Epithelial cell of esophagus (primary cell): ENCODE data around the gene PRKCZ.

Experiments used
- DNase-seq: peaks from one replicate; pipeline ENCODE4 v3.0.0; 2010; ENCODE audit warnings: low read depth
- H3K4me3 ChIP-seq: 2 replicates; pipeline ENCODE4 v1.5.1; 2011; ENCODE audit warnings: mild to moderate bottlenecking, low read length, control low read depth
- TF ChIP-seq, protein P1 (sequence below): IDR thresholded peaks from 2 replicates; pipeline ENCODE4 v1.5.1; 2011; ENCODE audit warnings: low read depth, mild to moderate bottlenecking, low read length, control low read depth, inconsistent platforms; ENCODE audit not compliant: insufficient read depth; ENCODE audit errors: missing control alignments

Gene PRKCZ

DNA sequence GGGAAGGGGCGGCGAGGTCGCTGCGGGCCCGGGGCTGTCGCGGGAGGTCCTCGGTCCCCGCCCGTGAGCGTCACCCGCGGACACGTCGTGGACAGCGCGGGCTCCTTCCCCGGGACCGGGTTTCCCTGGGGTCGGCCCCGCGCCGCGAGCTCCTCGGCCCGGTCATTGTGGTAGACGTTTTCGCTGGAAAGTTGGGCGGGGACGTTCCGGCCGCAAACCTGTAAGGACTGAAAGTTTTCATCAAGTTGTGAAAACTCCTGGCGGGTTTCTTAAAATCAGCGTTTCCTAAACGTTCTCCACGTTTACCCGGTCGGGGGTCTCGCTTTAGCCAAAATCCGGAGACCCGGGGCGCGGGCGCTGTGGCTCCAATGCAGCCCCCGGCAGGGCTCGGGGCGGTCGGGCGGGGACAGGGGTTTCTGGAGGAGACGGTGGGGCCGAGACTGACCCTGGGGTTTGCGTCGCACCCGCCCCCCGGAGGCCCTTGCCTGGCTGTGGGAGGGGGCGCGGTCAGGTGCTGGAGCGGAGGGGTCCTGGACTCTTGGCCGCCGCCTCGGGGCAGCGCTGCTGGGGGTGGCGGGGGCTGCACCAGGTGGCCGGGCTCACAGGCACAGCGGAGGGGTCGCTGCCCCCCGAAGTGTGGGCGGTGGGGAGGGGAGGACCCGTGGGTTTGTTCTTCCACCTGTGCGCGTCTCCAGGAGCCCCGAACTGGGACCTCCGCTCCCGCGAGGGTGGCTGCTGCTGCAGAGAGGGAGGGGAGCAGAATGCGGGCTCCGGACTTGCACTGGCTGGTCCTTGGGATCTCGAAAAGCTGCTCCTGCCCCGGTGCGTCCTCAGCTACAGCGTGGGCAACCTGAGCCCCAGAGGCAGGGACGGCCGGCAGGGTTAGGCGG lies 827 bp downstream of the PRKCZ start:
- peak overlapping the region; percentile 72 for H3K4me3 ChIP-seq
- peak; percentile 21 for DNase-seq
- TF ChIP-seq, protein P1, sequence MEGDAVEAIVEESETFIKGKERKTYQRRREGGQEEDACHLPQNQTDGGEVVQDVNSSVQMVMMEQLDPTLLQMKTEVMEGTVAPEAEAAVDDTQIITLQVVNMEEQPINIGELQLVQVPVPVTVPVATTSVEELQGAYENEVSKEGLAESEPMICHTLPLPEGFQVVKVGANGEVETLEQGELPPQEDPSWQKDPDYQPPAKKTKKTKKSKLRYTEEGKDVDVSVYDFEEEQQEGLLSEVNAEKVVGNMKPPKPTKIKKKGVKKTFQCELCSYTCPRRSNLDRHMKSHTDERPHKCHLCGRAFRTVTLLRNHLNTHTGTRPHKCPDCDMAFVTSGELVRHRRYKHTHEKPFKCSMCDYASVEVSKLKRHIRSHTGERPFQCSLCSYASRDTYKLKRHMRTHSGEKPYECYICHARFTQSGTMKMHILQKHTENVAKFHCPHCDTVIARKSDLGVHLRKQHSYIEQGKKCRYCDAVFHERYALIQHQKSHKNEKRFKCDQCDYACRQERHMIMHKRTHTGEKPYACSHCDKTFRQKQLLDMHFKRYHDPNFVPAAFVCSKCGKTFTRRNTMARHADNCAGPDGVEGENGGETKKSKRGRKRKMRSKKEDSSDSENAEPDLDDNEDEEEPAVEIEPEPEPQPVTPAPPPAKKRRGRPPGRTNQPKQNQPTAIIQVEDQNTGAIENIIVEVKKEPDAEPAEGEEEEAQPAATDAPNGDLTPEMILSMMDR = no peak

DNA sequence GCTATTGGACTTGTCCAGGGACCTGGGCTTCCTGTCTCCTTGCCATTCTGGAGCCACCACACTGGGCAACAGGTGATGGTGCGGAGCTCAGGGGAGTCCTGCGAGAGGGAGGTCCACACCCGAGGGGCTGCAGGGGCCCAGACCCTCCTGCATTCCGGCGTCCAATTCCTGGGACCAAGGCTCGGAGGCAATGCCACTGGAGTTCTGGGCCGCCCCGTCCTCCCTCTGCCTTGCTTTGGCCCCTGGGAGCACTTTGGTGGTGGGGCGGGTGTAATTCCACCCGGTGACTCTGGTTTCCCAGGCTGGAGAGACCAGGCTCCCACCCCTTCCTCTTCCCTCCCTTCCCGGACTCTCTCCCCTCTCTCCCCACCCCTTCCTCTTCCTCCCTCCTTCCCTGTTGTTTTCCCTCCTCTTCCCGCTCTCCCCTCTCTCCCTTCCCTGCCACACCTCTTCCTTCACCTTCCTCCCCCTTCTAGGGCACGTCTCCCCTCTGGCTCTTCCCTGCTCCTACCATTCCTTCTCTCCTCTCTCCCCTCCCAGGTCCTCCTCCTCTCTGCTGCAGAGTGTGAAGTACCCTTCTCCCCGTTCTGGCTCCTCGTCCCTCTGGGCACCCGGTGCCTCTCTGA lies 2.0 kb downstream of the PRKCZ start:
- DNase-seq = no peak

GRCh38 chr1:2052756-2053155 lies 2.5 kb downstream of the PRKCZ start:
- no peak for DNase-seq
- no peak overlapping the region for H3K4me3 ChIP-seq
- TF ChIP-seq, protein P1 = no peak

More for the DNA sequence above, 2.0 kb downstream of the PRKCZ start:
- TF ChIP-seq, protein P1 = no peak
- no peak overlapping the region for H3K4me3 ChIP-seq

GRCh38 chr1:2053217-2053616 lies 3.0 kb downstream of the PRKCZ start:
- H3K4me3 ChIP-seq = no peak overlapping the region
- TF ChIP-seq, protein P1 = no peak
- no peak for DNase-seq

DNA sequence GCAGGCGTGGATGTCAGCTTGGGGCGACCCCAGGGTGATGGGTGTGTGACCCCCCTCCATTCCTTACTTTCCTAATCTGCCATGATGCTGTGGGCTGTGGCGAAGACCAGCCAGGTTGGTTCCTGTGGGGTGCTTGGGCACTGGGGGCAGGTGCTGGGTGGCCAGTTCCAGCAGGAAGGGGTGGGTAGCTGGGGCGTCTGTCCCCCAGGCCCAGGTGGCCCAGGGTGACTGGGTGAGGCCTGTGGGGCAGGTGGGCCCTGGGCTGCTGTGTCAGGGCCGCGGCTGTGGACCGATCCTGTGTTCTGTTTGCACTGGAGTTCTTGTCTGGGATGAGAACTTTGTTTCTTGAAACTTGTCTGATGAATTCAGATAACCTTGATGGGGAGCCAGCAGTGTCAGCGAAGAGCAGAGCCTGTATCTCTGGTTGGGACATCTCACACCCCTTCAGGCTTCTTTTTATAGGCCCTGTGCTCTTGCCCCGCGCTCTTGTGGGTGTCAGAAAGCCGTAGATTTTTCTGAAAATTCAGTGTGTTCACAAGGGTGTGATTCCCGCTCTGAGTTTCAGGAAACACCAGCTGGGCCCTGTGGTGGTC lies 3.7 kb downstream of the PRKCZ start:
- TF ChIP-seq, protein P1 = no peak
- H3K4me3 ChIP-seq = no peak overlapping the region
- no peak for DNase-seq

DNA sequence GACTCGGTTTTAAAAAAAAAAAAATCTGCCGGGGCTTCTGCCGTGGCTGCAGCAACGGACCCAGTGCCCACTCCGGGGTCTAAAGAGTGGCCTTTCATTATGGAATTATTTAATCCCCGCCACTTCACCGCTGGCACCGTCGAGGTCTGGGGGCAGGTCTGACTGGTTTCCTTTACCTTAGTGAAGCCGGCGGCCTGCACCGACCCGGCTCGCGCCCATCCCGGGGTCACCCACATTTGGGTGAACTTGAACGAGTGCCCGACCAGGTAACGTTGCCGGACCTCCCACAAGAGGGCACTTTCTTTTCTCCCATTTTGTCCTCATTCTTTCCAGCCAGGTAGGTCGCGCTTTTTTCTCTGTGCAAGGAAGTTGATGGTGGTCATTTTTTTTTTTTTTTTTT lies 4.3 kb downstream of the PRKCZ start:
- TF ChIP-seq, protein P1 = no peak
- no peak for DNase-seq
- H3K4me3 ChIP-seq = no peak overlapping the region
